GM19025 (cell line): ENCODE data around the gene KDELR1.
A peak's percentile ranks its signal among the peaks of the same experiment; 100 is the strongest.
"Not testable (repeated sequence)": the region's sequence is repeated elsewhere in the genome, so short reads cannot be mapped to it uniquely, and the experiment has no call there.

Experiments
- ATAC-seq: cut with Tn5 transposase; IDR thresholded peaks from one replicate; pipeline ENCODE4 v1.9.1; 2021; ENCODE audit warnings: mild to moderate bottlenecking, low read depth, moderate library complexity; ENCODE audit not compliant: unreplicated experiment

KDELR1 gene

DNA sequence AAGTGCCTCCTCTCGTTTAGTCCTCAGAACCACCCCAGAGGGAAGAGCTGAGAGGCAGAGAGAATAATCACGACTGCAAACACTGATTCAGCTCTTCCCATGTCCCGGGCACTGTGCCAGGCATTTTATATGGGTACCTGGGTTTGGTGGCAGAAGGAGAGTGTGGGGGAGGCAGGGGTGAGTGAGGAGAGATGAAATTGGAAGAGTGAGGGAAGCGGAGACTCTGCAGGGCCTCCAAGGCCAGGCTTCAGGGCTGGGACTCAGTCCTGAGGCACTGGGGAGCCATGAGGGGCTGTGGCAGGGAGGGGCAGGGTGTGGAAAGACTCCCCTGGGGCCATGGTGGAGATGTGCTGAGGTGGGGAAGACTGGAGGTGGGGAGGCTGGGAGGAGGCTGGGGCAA is 18.4 kb downstream of the KDELR1 start:
- no peak for ATAC-seq

DNA sequence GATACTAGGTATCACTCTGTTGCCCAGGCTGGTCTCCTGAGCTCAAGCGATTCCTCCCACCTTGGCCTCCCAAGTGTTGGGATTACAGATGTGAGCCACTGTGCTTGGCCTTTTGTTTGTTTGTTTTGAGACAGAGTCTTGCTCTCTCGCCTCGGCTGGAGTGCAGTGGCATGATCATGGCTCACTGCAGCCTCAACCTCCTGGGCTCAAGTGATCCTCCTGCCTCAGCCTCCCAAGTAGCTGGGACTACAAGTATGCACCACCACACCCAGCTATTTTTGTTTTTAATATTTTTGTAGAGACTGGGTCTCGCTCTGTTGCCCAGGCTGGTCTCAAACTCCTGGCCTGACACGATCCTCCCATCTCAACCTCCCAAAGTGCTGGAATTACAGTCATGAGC is 19.6 kb downstream of the KDELR1 start:
- ATAC-seq = not testable (repeated sequence)

DNA sequence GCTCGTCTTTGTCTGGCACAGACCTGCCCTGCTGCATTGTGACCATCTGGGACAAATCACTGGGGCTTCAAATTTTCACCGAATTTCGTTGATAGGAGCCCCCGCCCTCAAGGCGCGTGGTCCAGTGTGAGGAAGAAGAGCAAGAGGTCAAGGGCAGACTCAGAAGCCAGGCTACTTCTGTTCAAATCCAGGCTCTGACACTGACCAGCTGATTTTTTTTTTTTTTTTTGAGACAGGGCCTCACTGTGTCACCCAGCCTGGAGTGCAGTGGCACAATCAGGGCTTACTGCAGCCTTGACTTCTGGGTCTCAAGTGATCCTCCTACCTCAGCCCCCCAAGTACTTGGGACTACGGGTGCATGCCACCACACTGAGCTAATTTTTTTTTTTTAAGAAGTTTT is 20.0 kb downstream of the KDELR1 start:
- ATAC-seq = no peak

DNA sequence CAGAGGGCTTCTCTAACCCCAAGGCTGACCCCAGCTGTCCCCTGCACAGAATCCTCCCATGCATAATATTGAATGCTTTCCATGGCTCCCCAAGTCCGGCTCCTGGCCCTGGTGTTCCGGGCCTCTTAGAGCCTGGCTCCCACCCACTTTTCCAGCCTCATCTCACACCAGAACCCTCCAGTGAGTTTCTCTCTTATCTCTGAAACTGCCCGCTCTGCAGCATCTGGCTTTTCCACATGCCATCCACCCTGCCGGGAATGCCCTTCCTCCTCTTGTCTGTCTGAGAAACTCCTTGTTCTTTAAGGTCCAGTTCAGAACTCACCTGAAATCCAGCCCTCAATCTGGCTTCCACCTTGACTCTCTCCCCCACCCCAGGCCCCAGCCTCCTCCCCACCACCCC is 20.4 kb downstream of the KDELR1 start:
- no peak for ATAC-seq

DNA sequence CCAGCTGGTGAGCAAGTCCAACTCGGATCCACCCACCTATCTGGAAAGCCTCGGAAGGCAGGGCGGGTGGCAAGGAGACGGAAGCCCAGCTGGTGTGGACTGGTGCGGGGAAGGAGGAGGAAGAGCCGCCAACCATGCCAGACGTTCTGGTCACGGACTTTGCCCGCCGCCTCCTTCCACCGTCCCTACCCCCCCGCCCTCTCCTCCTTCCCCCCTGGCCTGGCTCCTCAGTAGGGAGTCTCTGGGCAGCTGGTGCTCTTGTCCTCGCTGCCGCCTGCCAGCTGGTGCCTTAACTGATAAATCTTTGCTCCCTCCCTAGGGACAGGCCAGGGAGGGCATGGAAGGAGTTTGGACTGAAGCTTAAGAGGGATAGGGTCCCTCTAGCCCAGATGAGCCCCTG is 22.4 kb downstream of the KDELR1 start:
- no peak for ATAC-seq

DNA sequence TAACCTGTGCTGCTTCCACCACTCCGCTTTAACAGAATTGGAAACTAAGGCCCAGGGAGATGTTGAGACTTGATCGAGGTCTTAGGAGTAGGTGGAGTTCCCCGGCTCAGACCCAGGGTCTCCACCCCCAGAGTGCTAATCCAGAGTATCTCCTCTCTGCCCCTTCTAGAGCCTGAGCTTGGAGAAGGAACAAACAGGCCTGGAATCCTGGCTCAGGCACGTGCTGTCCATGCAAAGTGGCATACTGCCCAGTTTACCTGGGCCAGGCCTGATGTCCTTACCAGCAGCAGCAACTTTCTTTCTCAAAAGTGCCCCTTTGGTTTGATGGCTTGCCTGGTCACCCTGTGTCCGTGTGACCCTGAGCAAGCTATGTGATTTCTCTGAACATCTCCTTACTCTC is 23.5 kb downstream of the KDELR1 start:
- no peak for ATAC-seq

DNA sequence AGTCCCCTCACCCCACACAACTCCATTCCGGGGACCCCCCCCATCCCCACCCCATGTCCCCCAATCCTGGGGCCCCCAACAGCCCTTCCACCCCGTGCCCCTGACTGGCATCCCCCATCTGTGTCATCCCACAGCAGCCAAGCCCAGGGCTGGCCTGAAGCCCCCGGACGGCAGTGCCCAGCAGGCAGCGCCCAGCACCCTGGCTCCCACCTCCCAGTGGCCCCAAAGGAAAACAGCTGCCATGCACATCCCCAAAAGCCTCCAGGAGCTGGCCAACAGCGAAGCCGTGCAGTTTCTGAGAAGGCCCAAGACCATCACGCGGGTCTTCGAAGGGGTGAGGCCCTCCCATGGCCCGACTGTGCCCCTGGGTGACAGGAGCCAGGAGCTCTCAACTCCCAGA is 25.7 kb downstream of the KDELR1 start:
- no peak for ATAC-seq

DNA sequence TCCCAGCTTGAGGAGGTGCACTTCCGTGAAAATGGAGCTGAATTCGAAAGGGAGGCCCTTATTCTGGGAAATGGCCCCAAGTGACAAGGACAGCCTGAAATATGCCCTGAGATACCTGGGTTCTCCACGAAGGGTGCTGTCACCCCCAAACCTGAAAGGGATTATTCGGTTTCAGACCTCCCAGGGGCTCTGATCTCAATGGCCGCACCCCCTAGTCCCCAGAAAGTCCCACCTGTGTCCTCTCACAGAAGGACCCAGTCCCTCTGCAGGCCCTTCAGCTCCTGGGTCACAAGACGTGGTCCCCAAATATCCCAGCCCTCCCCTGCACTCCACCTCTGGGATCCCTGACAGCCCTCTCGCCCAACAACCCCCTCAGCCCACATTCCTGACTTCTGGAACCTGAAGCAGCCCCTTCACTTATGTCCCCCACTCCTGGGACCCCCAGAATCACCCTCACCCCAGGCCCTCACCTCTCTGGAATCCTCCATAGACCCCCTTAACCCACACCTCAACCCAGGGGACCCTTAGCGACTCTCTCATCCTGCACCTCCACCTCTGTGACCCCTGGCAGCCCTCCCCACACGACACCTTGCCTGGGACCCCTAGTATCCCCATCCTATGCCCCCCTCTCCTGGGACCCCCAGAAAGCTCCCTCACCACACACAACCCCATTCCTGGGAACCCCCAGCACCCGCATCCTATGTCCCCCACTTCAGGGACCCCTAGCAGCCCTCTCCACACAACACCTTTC is 26.6 kb downstream of the KDELR1 start:
- ATAC-seq = no peak

DNA sequence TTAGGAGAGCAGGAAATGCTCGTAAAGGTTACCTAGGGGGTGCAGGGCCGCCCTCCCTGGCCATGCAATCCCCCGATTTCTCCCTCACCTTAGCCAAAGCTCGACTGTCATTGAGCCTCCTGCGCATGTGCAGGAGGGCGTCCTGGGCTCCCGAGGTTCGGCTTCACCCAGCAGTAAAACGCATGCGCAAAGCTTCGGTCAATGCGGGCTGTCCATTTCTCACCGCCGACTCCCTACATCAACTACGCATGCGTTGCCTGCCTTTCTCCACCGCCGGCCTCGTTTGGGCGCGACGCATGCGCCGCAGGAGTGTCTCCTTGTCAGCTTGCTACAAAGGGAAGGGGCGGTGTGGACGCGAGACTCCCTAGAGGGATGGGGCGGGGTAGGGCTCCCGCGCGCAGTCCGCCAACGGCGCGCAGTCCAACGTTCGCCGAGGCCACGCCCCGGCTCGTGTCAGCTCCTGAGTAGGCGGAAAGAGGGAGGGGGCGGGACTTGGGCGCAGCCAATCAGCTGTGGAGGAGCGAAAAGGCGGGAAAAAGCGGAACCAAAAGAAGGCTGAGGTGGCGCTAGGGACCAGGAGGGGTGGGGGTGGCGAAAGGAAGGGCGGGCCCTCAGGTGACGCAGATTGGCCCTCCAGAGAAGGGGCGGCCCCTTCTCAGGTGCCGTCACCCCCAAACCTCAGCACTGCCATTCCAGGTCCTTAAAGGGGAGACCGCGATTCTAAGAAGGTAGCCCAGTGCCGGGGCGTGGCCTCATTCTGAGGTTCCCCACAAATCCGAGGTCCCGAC is 27.3 kb downstream of the KDELR1 start, which contains the start of the genes SYNGR4 and TMEM143:
TSS of gene SYNGR4 (plus strand) at position 558 of the 788 bp plus-strand sequence. CDS start 1,476 bp downstream, outside the sequence.
TSS of gene TMEM143 (minus strand) at position 131 of the 788 bp plus-strand sequence. CDS start at position 111, 20 bp downstream.
- peak; percentile 81 for ATAC-seq

DNA sequence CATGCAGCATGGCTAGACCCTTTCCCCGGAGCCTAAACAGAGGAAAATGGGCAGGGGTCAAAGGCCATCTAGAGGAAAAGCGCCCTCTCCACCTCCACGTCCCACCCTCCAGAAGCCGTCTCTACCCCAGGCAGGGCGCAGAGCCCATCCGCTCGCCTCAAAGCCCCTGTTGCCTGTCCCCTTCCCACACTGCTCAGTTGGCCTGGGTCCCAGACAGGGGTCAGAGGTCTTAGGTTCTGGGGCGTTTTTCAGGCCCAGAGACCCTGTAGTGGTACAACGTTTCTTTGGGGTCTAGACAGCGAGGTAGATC is 27.9 kb downstream of the KDELR1 start:
- ATAC-seq = peak; percentile 4

DNA sequence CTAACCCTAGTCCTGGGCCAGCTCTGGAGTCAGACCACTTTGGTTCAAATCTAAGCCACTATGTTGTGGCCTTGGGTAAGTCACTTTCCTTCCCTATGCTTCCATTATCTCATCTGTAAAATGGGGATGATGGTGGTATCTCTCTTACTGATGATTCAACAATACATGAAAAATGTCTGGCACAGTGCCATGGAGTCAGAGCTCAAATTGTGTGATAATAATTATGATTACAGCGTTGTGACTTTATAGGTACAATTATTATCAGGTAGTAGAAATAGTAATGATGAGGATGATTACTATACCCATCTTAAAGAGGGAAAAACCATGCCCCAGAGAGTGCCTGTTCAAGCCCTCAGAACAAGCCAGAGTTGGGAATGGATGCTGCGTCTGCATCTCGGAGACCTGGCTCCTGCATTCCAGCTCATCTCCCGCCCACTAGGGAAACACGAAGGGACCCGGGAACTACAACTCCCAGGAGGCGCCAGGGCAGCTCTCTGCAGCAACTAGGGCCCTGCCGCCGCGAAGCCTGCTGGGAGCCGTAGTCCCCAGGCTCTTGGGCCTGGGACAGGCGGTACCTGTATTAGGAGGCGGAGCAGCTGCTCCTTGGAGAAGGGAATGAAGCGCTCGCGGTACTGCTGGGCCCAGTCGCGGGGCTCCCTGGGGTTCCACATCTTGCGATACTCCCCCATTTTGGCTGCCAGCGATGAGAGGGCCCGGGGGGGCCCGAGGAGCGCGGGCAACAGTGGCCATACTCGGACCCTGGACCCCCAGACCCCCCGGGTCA is 28.4 kb downstream of the KDELR1 start:
- ATAC-seq = peak; percentile 43

DNA sequence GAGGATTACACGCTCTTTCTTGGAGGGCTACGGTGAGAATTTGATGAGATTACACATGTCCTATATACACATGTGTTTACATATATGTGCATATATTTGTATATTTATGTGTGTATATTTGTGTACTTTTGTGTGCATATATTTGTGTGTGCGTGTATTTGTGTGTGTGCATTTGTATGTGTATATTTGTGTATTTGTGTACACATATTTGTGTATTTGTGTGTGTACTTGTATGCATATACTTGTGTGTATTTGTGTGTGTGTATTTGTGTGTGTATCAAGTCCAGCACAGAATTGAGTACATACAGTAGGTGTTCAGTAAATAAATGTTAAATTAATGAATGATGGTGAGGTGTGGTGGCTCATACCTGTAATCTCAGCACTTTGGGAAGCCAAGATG is 29.4 kb downstream of the KDELR1 start:
- no peak for ATAC-seq

DNA sequence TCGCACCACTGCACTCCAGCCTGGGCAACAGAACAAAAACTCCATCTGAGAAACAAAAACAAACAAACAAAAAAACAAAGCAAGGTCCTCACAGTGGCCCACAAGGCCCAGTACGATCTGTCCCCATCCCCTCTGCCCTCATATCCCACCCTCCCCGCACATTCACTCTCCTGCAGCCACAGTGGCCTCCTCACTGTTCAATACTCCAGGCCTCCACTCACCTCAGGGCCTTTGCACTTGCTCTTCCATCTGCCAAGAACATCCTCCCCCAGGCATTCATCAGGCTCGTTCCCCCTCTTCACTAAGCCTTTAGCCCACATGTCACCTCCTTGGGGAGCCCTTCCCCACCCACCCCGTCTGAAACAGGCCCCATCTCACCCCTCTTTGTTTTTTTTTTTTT is 32.2 kb downstream of the KDELR1 start:
- ATAC-seq = no peak

DNA sequence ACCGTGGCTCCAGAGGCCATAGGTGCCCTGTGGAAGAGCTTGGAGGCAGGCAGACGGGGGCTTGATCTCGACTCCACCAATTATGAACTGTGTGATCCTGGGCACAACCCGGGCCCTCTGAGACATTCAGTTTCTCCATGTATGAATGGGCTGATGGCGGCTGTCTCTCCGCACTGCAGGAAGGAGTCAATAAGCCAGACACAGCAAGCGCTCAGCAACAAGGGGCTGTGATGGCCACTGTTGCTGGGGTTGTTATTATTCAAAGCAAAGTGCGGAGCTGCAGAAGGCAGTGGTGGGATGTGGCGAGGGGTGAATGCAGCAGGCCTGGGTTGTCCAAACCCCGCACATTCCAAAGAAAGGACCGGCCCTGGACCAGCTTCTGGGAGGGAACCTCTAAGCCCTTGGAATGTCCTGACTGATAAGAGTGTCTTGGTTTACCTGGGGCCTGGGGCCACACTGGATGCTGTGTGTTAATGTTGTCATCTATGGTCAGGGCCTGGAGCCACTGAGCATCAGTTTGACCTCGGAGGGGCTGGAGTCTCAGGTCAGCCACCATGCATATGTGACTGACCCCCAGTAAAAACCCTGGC is 35.9 kb downstream of the KDELR1 start:
- no peak for ATAC-seq

DNA sequence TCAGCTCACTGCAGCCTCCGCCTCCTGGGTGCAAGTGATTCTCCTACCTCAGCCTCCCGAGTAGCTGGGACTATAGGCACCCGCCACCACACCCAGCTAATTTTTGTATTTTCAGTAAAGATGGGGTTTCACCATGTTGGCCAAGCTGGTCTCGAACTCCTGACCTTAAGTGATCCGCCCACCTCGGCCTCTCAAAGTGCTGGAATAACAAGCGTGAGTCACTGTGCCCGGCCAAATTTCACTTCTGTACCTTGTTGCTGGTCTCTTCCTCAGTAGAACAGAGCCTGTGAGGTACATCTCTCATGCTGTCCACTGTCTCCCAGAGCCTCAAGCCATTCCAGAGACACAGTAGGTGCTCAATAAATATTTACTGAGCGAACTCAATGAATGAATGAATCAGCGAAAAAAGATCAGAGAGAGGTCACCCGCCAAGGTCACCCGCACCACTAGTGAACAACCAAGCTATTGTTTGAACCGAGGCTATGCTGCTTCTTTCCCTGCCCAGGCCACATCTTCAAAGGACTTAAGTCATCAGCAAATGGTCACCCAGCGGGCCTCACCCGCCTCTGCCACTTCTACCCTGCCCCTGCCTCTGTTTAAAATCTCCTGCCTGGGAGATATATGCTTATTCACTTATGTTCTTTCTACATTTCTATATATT is 36.9 kb downstream of the KDELR1 start:
- no peak for ATAC-seq

DNA sequence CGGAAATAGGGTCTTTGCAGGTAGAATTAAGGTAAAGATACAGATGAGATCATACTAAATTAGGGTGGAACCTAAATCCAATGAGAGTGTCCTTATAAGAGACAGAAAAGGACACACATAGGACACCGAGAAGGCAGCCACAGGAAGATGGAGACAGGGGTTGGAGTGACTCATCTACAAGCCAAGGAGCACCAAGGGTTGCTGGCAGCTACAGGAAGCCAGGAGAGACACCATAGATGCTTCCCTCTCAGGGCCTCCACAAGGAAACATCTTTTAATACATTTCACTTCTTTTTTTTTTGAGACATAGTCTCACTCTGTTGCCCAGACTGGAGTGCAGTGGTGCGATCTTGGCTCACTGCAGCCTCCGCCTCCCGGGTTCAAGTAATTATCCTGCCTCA is 37.7 kb downstream of the KDELR1 start:
- ATAC-seq = no peak

DNA sequence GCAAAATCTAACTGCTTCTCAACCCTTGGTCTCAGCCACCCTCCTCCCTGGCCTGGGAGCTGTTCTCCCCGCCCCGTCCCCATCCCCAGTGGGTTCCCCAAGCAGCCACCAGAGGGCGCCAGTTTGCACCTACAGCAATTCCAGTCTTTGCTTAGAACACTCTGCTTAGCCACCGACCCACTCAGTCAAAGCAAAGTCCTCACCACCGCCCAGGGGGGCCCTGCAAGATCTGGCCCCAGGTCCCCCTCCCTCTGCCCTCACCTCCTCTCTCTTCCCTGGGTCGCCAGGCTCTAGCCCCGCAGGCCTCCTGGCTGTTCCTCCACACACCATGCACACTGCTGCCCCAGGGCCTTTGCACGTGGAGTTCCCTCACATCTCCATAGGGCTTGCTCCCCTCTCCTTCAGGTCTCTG is 40.0 kb downstream of the KDELR1 start:
- no peak for ATAC-seq

DNA sequence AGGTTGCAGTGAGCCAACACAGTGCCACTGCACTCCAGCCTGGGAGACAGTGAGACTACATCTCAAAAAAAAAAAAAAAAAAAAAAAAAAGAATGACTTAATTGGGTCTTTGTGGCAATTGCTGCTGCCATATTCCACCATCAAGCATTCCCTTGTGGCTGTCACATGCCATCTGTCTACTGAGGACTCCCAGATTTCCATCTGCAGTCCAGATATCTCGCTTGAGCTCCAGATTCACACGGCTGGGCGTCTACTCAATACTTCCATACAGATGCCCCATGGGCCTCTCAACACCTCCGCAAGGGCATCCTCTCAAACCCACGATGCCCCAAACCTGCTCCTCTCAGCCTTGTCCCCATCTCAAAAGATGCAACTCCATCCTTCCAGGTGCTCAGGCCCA is 40.5 kb downstream of the KDELR1 start:
- no peak for ATAC-seq

DNA sequence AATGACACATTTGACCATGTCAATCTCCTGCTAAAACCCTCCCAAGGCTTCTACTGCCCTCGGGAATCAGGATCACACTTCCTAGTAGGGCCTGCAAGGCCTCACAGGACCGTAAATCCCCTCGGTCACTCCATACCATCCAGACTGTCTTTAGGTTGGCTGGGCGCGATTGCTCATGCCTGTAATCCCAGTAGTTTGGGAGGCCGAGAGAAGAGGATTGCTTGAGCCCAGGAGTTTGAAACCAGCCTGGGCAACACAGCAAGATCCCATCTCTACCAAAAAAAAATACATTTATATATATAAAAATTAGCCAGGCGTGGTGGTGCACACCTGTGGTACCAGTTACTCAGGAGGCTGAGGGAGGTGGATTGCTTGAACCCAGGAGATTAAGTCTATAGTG is 42.6 kb downstream of the KDELR1 start:
- ATAC-seq = no peak

DNA sequence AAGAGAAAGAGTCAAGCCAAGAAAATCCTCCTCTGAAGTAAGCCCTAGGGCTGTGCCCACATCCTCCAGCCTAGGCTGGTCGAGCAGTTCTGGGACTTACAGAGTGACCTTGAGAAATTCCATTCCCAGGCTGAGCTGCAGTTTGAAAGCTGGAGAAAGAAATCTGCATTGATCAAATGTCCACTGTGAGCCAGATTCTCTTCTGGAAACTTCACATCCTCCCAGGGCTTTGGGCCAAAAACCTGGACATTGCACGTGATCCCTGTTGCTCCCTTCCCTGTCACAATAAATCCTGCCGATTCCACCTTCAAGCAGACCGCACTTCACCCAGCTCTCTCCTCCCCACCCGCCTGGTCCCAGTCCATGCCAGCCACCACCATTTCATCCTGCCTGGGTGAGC is 43.3 kb downstream of the KDELR1 start:
- ATAC-seq = no peak
